WTC11 (cell line): ENCODE measurements around the gene HRH1. TPM values are rescaled to one million over a fixed set of nuclear protein-coding genes. Genes with fewer than 3 reads are reported as not detected.

Experiments
- ATAC-seq: fragments of 200-7000 bp; cut with Tn5 transposase; 2 replicates; pipeline ENCODE4 v1.10.0; 2021; ENCODE audit warnings: mild to moderate bottlenecking, moderate library complexity
- CTCF ChIA-PET: fragments of 300-600 bp; sonication (Branson Sonifier 250); formaldehyde crosslinking; loops from one replicate; lab custom pipeline; 2021; ENCODE audit warnings: antibody characterized with exemption; lab: Charles Lee
- POLR2A ChIA-PET: fragments of 350-600 bp; sonication (Branson Sonifier 250); formaldehyde crosslinking; loops from one replicate; lab custom pipeline; 2021; ENCODE audit warnings: antibody characterized with exemption; lab: Charles Lee
- DNase-seq: peaks from one replicate; pipeline ENCODE4 v3.0.0; 2021; ENCODE audit warnings: low spot score
- H3K27ac Mint-ChIP-seq: 2 replicates; pipeline ENCODE4 v1.8.0; 2021; ENCODE audit warnings: mixed read lengths
- H3K27me3 Mint-ChIP-seq: 2 replicates; pipeline ENCODE4 v1.8.0; 2021; ENCODE audit warnings: low read depth, mild to moderate bottlenecking, moderate library complexity, mixed read lengths
- H3K36me3 Mint-ChIP-seq: 2 replicates; pipeline ENCODE4 v1.8.0; 2021; ENCODE audit warnings: mixed read lengths
- H3K4me1 Mint-ChIP-seq: 2 replicates; pipeline ENCODE4 v1.8.0; 2022; ENCODE audit warnings: mixed read lengths
- H3K4me3 Mint-ChIP-seq: 2 replicates; pipeline ENCODE4 v1.8.0; 2021; ENCODE audit warnings: mild to moderate bottlenecking, moderate library complexity, mixed read lengths
- H3K9me3 Mint-ChIP-seq: 2 replicates; pipeline ENCODE4 v1.8.0; 2021; ENCODE audit warnings: mixed read lengths
- AR ChIP-seq: fragments of 250-450 bp; sonication (Bioruptor Pico); IDR thresholded peaks from 2 replicates; pipeline ENCODE4 v1.9.0; 2021; ENCODE audit warnings: mild to moderate bottlenecking
- CTCF ChIP-seq: fragments of 200-600 bp; IDR thresholded peaks from 2 replicates; pipeline ENCODE4 v1.8.0; 2022; ENCODE audit warnings: antibody characterized with exemption
- E2F5 ChIP-seq: sonication (generic); formaldehyde crosslinking; IDR thresholded peaks from 2 replicates; pipeline ENCODE4 v1.8.1; 2022; ENCODE audit warnings: mild to moderate bottlenecking, moderate library complexity, missing genetic modification reagents
- JUN ChIP-seq: sonication (generic); formaldehyde crosslinking; IDR thresholded peaks from 2 replicates; pipeline ENCODE4 v1.8.0; 2023; ENCODE audit warnings: mild to moderate bottlenecking, missing genetic modification reagents
- MLX ChIP-seq: sonication (generic); formaldehyde crosslinking; IDR thresholded peaks from 2 replicates; pipeline ENCODE4 v1.8.1; 2023; ENCODE audit warnings: mild to moderate bottlenecking, missing genetic modification reagents, moderate library complexity
- MXD4 ChIP-seq: fragments of 250-450 bp; sonication (Bioruptor Pico); IDR thresholded peaks from 2 replicates; pipeline ENCODE4 v1.8.0; 2021; ENCODE audit warnings: mild to moderate bottlenecking, moderate library complexity, borderline replicate concordance
- MYBL2 ChIP-seq: sonication (generic); formaldehyde crosslinking; IDR thresholded peaks from 2 replicates; pipeline ENCODE4 v1.8.1; 2023; ENCODE audit warnings: mild to moderate bottlenecking, moderate library complexity, missing genetic modification reagents
- NR2C2 ChIP-seq: sonication (generic); formaldehyde crosslinking; IDR thresholded peaks from 2 replicates; pipeline ENCODE4 v1.8.0; 2022; ENCODE audit warnings: mild to moderate bottlenecking, missing genetic modification reagents
- PREB ChIP-seq: sonication (generic); formaldehyde crosslinking; IDR thresholded peaks from 2 replicates; pipeline ENCODE4 v1.8.1; 2022; ENCODE audit warnings: mild to moderate bottlenecking, missing genetic modification reagents, moderate library complexity, borderline replicate concordance
- RELA ChIP-seq: sonication (generic); formaldehyde crosslinking; IDR thresholded peaks from 2 replicates; pipeline ENCODE4 v1.8.1; 2022; ENCODE audit warnings: missing genetic modification reagents, mild to moderate bottlenecking, borderline replicate concordance
- STAT6 ChIP-seq: sonication (generic); formaldehyde crosslinking; conservative IDR thresholded peaks from 2 replicates; pipeline ENCODE4 v1.8.1; 2023; ENCODE audit warnings: mild to moderate bottlenecking, low read depth, missing genetic modification reagents, moderate library complexity
- TEAD1 ChIP-seq: sonication (generic); formaldehyde crosslinking; IDR thresholded peaks from 2 replicates; pipeline ENCODE4 v1.8.0; 2022; ENCODE audit warnings: mild to moderate bottlenecking, missing genetic modification reagents
- TEAD4 ChIP-seq: sonication (generic); formaldehyde crosslinking; IDR thresholded peaks from 2 replicates; pipeline ENCODE4 v1.8.0; 2022; ENCODE audit warnings: mild to moderate bottlenecking, missing genetic modification reagents
- ZNF138 ChIP-seq: sonication (generic); formaldehyde crosslinking; conservative IDR thresholded peaks from 2 replicates; pipeline ENCODE4 v1.8.1; 2022; ENCODE audit warnings: mild to moderate bottlenecking, moderate library complexity, missing genetic modification reagents
- ZNF396 ChIP-seq: fragments of 250-450 bp; sonication (Bioruptor Pico); IDR thresholded peaks from 2 replicates; pipeline ENCODE4 v1.8.0; 2021; ENCODE audit warnings: mild to moderate bottlenecking, moderate library complexity, borderline replicate concordance
- ZNF423 ChIP-seq: fragments of 250-450 bp; sonication (Bioruptor Pico); IDR thresholded peaks from 2 replicates; pipeline ENCODE4 v2.1.2; 2022; ENCODE audit warnings: mild to moderate bottlenecking, moderate library complexity
- ZNF671 ChIP-seq: fragments of 250-450 bp; sonication (Bioruptor Pico); IDR thresholded peaks from 2 replicates; pipeline ENCODE4 v1.8.0; 2021; ENCODE audit warnings: mild to moderate bottlenecking
- total RNA-seq: library from RNA; stranded (reverse); gene quantifications from 3 replicates; pipeline ENCODE4 v1.2.3, GENCODE V29; 2021
- TF ChIP-seq, protein P1 (sequence below): sonication (generic); formaldehyde crosslinking; IDR thresholded peaks from 2 replicates; pipeline ENCODE4 v1.8.1; 2023; ENCODE audit warnings: mild to moderate bottlenecking, missing genetic modification reagents

HRH1 gene
- total RNA-seq, 1 experiment from 2014 or later: not detected

- Mint-ChIP-seq H3K4me1 (no peaks in the 10 kb centered on the region), H3K36me3 (no peaks in the 10 kb centered on the region)
- POLR2A ChIA-PET: no interaction called here
Observed at GRCh38 chr3:11260460-11260859, 106.2 kb downstream of the HRH1 start.

More at GRCh38 chr3:11260460-11260859, 106.2 kb downstream of the HRH1 start:
- ATAC-seq (no peak), DNase-seq (no peak)
- TF ChIP-seq E2F5 (no peak), ZNF671 (no peak), AR (no peak), TEAD1 (CRISPR knock-in tag) (no peak), ZNF396 (CRISPR knock-in tag) (no peak), TEAD4 (CRISPR knock-in tag) (no peak), NR2C2 (CRISPR knock-in tag) (no peak), JUN (CRISPR knock-in tag) (no peak), RELA (CRISPR knock-in tag) (no peak), MLX (CRISPR knock-in tag) (no peak), PREB (CRISPR knock-in tag) (no peak), MXD4 (CRISPR knock-in tag) (no peak), STAT6 (CRISPR knock-in tag) (no peak), MYBL2 (no peak), CTCF (no peak), ZNF423 (CRISPR knock-in tag) (no peak), ZNF138 (no peak)
- TF ChIP-seq, protein P1, sequence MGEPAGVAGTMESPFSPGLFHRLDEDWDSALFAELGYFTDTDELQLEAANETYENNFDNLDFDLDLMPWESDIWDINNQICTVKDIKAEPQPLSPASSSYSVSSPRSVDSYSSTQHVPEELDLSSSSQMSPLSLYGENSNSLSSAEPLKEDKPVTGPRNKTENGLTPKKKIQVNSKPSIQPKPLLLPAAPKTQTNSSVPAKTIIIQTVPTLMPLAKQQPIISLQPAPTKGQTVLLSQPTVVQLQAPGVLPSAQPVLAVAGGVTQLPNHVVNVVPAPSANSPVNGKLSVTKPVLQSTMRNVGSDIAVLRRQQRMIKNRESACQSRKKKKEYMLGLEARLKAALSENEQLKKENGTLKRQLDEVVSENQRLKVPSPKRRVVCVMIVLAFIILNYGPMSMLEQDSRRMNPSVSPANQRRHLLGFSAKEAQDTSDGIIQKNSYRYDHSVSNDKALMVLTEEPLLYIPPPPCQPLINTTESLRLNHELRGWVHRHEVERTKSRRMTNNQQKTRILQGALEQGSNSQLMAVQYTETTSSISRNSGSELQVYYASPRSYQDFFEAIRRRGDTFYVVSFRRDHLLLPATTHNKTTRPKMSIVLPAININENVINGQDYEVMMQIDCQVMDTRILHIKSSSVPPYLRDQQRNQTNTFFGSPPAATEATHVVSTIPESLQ (CRISPR knock-in tag): no peak
- peaks cover 15% of the 10 kb centered on the region for H3K27me3 Mint-ChIP-seq
- H3K9me3 Mint-ChIP-seq: no peaks in the 10 kb centered on the region
- H3K4me3 Mint-ChIP-seq: no peak overlapping the region
- no peak overlapping the region for H3K27ac Mint-ChIP-seq
- CTCF ChIA-PET: interaction anchor here (1.3 kb wide), 1 partner anchor 105 kb away, joined by 3 read pairs; no protein-coding TSS in a partner anchor
